SK-N-SH (cell line): ENCODE data around the gene SLCO6A1. TPM values are rescaled to one million over a fixed set of nuclear protein-coding genes. Genes with fewer than 3 reads are reported as not detected.

Experiments used
- CTCF ChIA-PET: fragments of 300-600, 350-600 bp; formaldehyde crosslinking; extraction: SDS; loops from one replicate; lab custom pipeline; 2021; lab: Yijun Ruan, JAX
- POLR2A ChIA-PET: fragments of 350-600 bp; sonication (Branson Sonifier 250); formaldehyde crosslinking; extraction: SDS; loops from one replicate; lab custom pipeline; 2020; ENCODE audit warnings: antibody characterized with exemption, inconsistent platforms; lab: Yijun Ruan, JAX
- DNase-seq: peaks from one replicate; pipeline ENCODE4 v3.0.0; 2012
- H2AFZ ChIP-seq: fragments of 200-600 bp; sonication (generic); 2 replicates; pipeline ENCODE4 v1.8.1; 2016; ENCODE audit warnings: antibody characterized with exemption, mild to moderate bottlenecking, low read depth
- H3F3A ChIP-seq: fragments of 200-600 bp; sonication (generic); replicated peaks from 2 replicates; pipeline ENCODE3; 2016; ENCODE audit warnings: antibody characterized with exemption, mild to moderate bottlenecking; ENCODE audit not compliant: insufficient read depth
- H3K27ac ChIP-seq, 2 experiments: fragments of 200-500 bp in 1 of 2; fragments of 200-600 bp in 1 of 2; sonication (Bioruptor generic) in 1 of 2; sonication (generic), shearing (Covaris generic) in 1 of 2; 2 replicates each; pipeline versions ENCODE4 v1.5.1 to v1.6.1; 2014 to 2016; ENCODE audit warnings: low read depth in 2 of 2, inconsistent platforms in 1 of 2, low read length in 1 of 2, mild to moderate bottlenecking in 1 of 2, mixed read lengths in 1 of 2
- H3K27me3 ChIP-seq: fragments of 200-600 bp; sonication (generic), shearing (Covaris generic); 2 replicates; pipeline ENCODE4 v1.6.1; 2016; ENCODE audit warnings: mixed run types; ENCODE audit not compliant: insufficient read depth
- H3K36me3 ChIP-seq, 2 experiments: fragments of 200-500 bp in 1 of 2; fragments of 200-600 bp in 1 of 2; sonication (Bioruptor generic) in 1 of 2; sonication (generic) in 1 of 2; replicated peaks in 1 of 2; 2 replicates each; pipeline versions ENCODE3 to v1.5.1; 2014 to 2016; ENCODE audit warnings: low read length in 1 of 2, mild to moderate bottlenecking in 1 of 2; ENCODE audit not compliant: insufficient read depth in 2 of 2, control insufficient read depth in 1 of 2
- H3K4me1 ChIP-seq, 2 experiments: fragments of 200-500 bp in 1 of 2; fragments of 200-600 bp in 1 of 2; sonication (Bioruptor generic) in 1 of 2; sonication (generic), shearing (Covaris generic) in 1 of 2; 2 replicates each; pipeline versions ENCODE4 v1.5.1 to v1.6.1; 2014 to 2016; ENCODE audit warnings: low read depth in 1 of 2, low read length in 1 of 2, mixed run types in 1 of 2; ENCODE audit not compliant: insufficient read depth in 2 of 2, control insufficient read depth in 1 of 2
- H3K4me2 ChIP-seq: fragments of 200-600 bp; sonication (generic), shearing (Covaris generic); 2 replicates; pipeline ENCODE4 v1.6.1; 2017; ENCODE audit warnings: mixed run types
- H3K4me3 ChIP-seq, 2 experiments: fragments of 200-500 bp in 1 of 2; fragments of 200-600 bp in 1 of 2; sonication (Bioruptor generic) in 1 of 2; sonication (generic), shearing (Covaris generic) in 1 of 2; 2 replicates each; pipeline versions ENCODE4 v1.5.1 to v1.8.1; 2014 to 2016; ENCODE audit warnings: low read depth in 2 of 2, inconsistent platforms in 1 of 2, low read length in 1 of 2, mild to moderate bottlenecking in 1 of 2, mixed read lengths in 1 of 2, moderate library complexity in 1 of 2
- H3K79me2 ChIP-seq: fragments of 200-600 bp; sonication (generic); 2 replicates; pipeline ENCODE4 v1.8.1; 2017; ENCODE audit warnings: mild to moderate bottlenecking; ENCODE audit not compliant: insufficient read depth
- H3K9ac ChIP-seq: fragments of 200-600 bp; sonication (generic); 2 replicates; pipeline ENCODE4 v1.6.1; 2017; ENCODE audit warnings: mixed run types
- H3K9me2 ChIP-seq: fragments of 200-600 bp; sonication (generic); 2 replicates; pipeline ENCODE4 v1.6.1; 2017; ENCODE audit warnings: mixed run types
- H3K9me3 ChIP-seq: fragments of 200-600 bp; sonication (generic); 2 replicates; pipeline ENCODE4 v1.6.1; 2017; ENCODE audit warnings: mixed run types, mild to moderate bottlenecking, moderate library complexity
- H4K20me1 ChIP-seq: fragments of 200-600 bp; sonication (generic); 2 replicates; pipeline ENCODE4 v1.6.1; 2017; ENCODE audit warnings: mild to moderate bottlenecking, mixed run types; ENCODE audit not compliant: insufficient read depth
- CTCF ChIP-seq: fragments of 200-600 bp; sonication (generic); IDR thresholded peaks from 2 replicates; pipeline ENCODE4 v1.6.1; 2017; ENCODE audit warnings: antibody characterized with exemption, mild to moderate bottlenecking, moderate library complexity
- ELF1 ChIP-seq: IDR thresholded peaks from 2 replicates; pipeline ENCODE4 v1.4.0; 2012
- EP300 ChIP-seq, 2 experiments: IDR thresholded peaks; 2 replicates each; pipeline versions ENCODE4 v1.4.0 to v1.6.1; 2012; ENCODE audit warnings: borderline replicate concordance in 1 of 2, low read depth in 1 of 2, low read length in 1 of 2
- EZH2phosphoT487 ChIP-seq: fragments of 200-600 bp; sonication (generic); IDR thresholded peaks from 2 replicates; pipeline ENCODE4 v1.6.1; 2017; ENCODE audit warnings: low read depth, mixed run types, mild to moderate bottlenecking, antibody characterized with exemption, moderate library complexity, borderline replicate concordance
- FOSL2 ChIP-seq: IDR thresholded peaks from 2 replicates; pipeline ENCODE4 v1.4.0; 2012; ENCODE audit warnings: low read depth, mild to moderate bottlenecking, moderate library complexity, borderline replicate concordance
- FOXJ3 ChIP-seq: sonication (generic); formaldehyde crosslinking; IDR thresholded peaks from 2 replicates; pipeline ENCODE4 v1.5.1; 2020; ENCODE audit warnings: mild to moderate bottlenecking, missing genetic modification reagents
- FOXM1 ChIP-seq: IDR thresholded peaks from 2 replicates; pipeline ENCODE4 v1.4.0; 2012; ENCODE audit warnings: low read depth, mild to moderate bottlenecking
- IRF3 ChIP-seq: fragments of 150-350 bp; IDR thresholded peaks from 2 replicates; pipeline ENCODE4 v1.6.1; 2016; ENCODE audit warnings: mild to moderate bottlenecking, low read depth, low read length
- JUND ChIP-seq: IDR thresholded peaks from 2 replicates; pipeline ENCODE4 v1.4.0; 2012
- MEF2A ChIP-seq: IDR thresholded peaks from 2 replicates; pipeline ENCODE4 v1.4.0; 2012; ENCODE audit warnings: low read depth, borderline replicate concordance
- NFIC ChIP-seq: IDR thresholded peaks from 2 replicates; pipeline ENCODE4 v1.4.0; 2012; ENCODE audit warnings: borderline replicate concordance
- NRF1 ChIP-seq: IDR thresholded peaks from 2 replicates; pipeline ENCODE4 v1.6.1; 2012; ENCODE audit warnings: low read depth, mild to moderate bottlenecking, low read length
- RAD21 ChIP-seq: IDR thresholded peaks from 2 replicates; pipeline ENCODE4 v1.6.1; 2012; ENCODE audit warnings: mild to moderate bottlenecking, low read length
- RXRA ChIP-seq: IDR thresholded peaks from 2 replicates; pipeline ENCODE4 v1.4.0; 2012; ENCODE audit warnings: low read depth, mild to moderate bottlenecking, borderline replicate concordance
- SIN3A ChIP-seq: IDR thresholded peaks from 2 replicates; pipeline ENCODE4 v1.6.1; 2012; ENCODE audit warnings: low read depth, mild to moderate bottlenecking, low read length, moderate library complexity, borderline replicate concordance
- TCF12 ChIP-seq: IDR thresholded peaks from 2 replicates; pipeline ENCODE4 v1.4.0; 2012
- USF2 ChIP-seq: fragments of 150-350 bp; IDR thresholded peaks from 2 replicates; pipeline ENCODE4 v1.6.1; 2017; ENCODE audit warnings: antibody characterized with exemption, low read length, low read depth, borderline replicate concordance
- YY1 ChIP-seq: IDR thresholded peaks from 2 replicates; pipeline ENCODE4 v1.4.0; 2012; ENCODE audit warnings: low read depth, mild to moderate bottlenecking
- ZBTB33 ChIP-seq: IDR thresholded peaks from 2 replicates; pipeline ENCODE4 v1.4.0; 2012; ENCODE audit warnings: low read depth, borderline replicate concordance
- WGBS: methylation state at CpG from one replicate; pipeline ENCODE4 v1.1.6; 2017; ENCODE audit warnings: low lambda C conversion rate; 5-methylcytosine and 5-hydroxymethylcytosine counted together
- polyA plus RNA-seq, 3 experiments: library from polyadenylated mRNA; depleted of rRNA; stranded (reverse); fragments of >200 nt; gene quantifications; 2 replicates each; pipeline ENCODE4 v1.2.3, GENCODE V29; 2012

SLCO6A1 gene
- polyA plus RNA-seq, 1 of the 3 experiments (the other 2 are of a cell fraction), result not detected

- TF ChIP-seq YY1 (no peak), NFIC (no peak), FOXM1 (no peak), ZBTB33 (no peak), FOSL2 (no peak), JUND (no peak), SIN3A (no peak), EZH2phosphoT487 (no peak)
- TF ChIP-seq, all 33 proteins: peak for 0
Measured at GRCh38 chr5:102547141-102548035, 48.6 kb upstream of the SLCO6A1 start (continued).

- peak; percentile 11 for DNase-seq
- H3K9me3 ChIP-seq, result no peaks in the 10 kb centered on the region
- H3K4me3 ChIP-seq, result no peak overlapping the region
- no peaks in the 10 kb centered on the region for H3K27me3 ChIP-seq
- TF ChIP-seq RXRA (no peak), YY1 (no peak), CTCF (peak; percentile 29; the same call in 1 of the 2 replicates), FOXJ3 (CRISPR knock-in tag) (no peak), RAD21 (peak; percentile 20; the same call in 1 of the 2 replicates), MEF2A (no peak), FOSL2 (no peak), ELF1 (no peak), NRF1 (no peak), USF2 (no peak), IRF3 (no peak), EP300 (IDR thresholded peaks at IDR 0.05; ENCODE audit: borderline replicate concordance in 1 of 2, low read depth in 1 of 2, low read length in 1 of 2) (no peak), NFIC (no peak), JUND (no peak), TCF12 (no peak)
- no peaks in the 10 kb centered on the region for H3K4me1 ChIP-seq
- no peak overlapping the region for H2AFZ ChIP-seq
- ChIA-PET POLR2A (no interaction called here), CTCF (interaction anchor here (0.8 to 2.3 kb wide), 4 partner anchors 8 to 14 kb away, joined by 3 to 12 read pairs (median 4); no protein-coding TSS in a partner anchor)
- no peak overlapping the region for H3K9ac ChIP-seq
- H3K36me3 ChIP-seq, result no peaks in the 10 kb centered on the region
- H3K9me2 ChIP-seq, result no peaks in the 10 kb centered on the region
- no peaks in the 10 kb centered on the region for H4K20me1 ChIP-seq
- H3K27ac ChIP-seq, result no peak overlapping the region
- no peak overlapping the region for H3K4me2 ChIP-seq
- no peaks in the 10 kb centered on the region for H3F3A ChIP-seq
- WGBS, result 53% methylated on average over 6 of the region's 6 CpGs
- H3K79me2 ChIP-seq, result no peaks in the 10 kb centered on the region
Measured at GRCh38 chr5:102545175-102545574, 46.4 kb upstream of the SLCO6A1 start.
